ENCODE results near the gene CNTN4.

Gene CNTN4

GRCh38 chr3:2274526-2274925, 175.9 kb downstream of the CNTN4 start:
- no peak for DNase-seq

GRCh38 chr3:2283818-2284217, 185.2 kb downstream of the CNTN4 start:
- DNase-seq = no peak

GRCh38 chr3:2300938-2301337, 202.3 kb downstream of the CNTN4 start:
- no peak for DNase-seq

- no peak for DNase-seq
Observed at GRCh38 chr3:2301361-2301760, 202.7 kb downstream of the CNTN4 start.

GRCh38 chr3:2303566-2303965, 204.9 kb downstream of the CNTN4 start:
- DNase-seq = peak; percentile 49 to 68

GRCh38 chr3:2311022-2311421, 212.4 kb downstream of the CNTN4 start:
- DNase-seq = no peak

GRCh38 chr3:2317521-2317920, 218.9 kb downstream of the CNTN4 start:
- DNase-seq = no peak

- DNase-seq = no peak
Observed at GRCh38 chr3:2334921-2335320, 236.3 kb downstream of the CNTN4 start.

- DNase-seq = no peak
Observed at GRCh38 chr3:2343031-2343682, 244.5 kb downstream of the CNTN4 start.

GRCh38 chr3:2352134-2352762, 253.6 kb downstream of the CNTN4 start:
- DNase-seq = no peak

GRCh38 chr3:2354702-2355101, 256.0 kb downstream of the CNTN4 start:
- no peak for DNase-seq

- DNase-seq = no peak
Observed at GRCh38 chr3:2356298-2356950, 257.8 kb downstream of the CNTN4 start.

- no peak for DNase-seq
Observed at GRCh38 chr3:2360815-2361214, 262.1 kb downstream of the CNTN4 start.

- DNase-seq = no peak
Observed at GRCh38 chr3:2362122-2362521, 263.5 kb downstream of the CNTN4 start.

GRCh38 chr3:2363854-2364253, 265.2 kb downstream of the CNTN4 start:
- DNase-seq = no peak

- no peak for DNase-seq
Observed at GRCh38 chr3:2370317-2370716, 271.7 kb downstream of the CNTN4 start.

GRCh38 chr3:2372306-2372705, 273.6 kb downstream of the CNTN4 start:
- no peak for DNase-seq

GRCh38 chr3:2375376-2375775, 276.7 kb downstream of the CNTN4 start:
- DNase-seq = no peak

- no peak for DNase-seq
Observed at GRCh38 chr3:2377281-2377680, 278.6 kb downstream of the CNTN4 start.

- DNase-seq = no peak
Observed at GRCh38 chr3:2390926-2391532, 292.4 kb downstream of the CNTN4 start.

- DNase-seq = no peak
Observed at GRCh38 chr3:2391896-2392295, 293.2 kb downstream of the CNTN4 start.

- DNase-seq = no peak
Observed at GRCh38 chr3:2392981-2393380, 294.3 kb downstream of the CNTN4 start.

GRCh38 chr3:2415083-2415482, 316.4 kb downstream of the CNTN4 start:
- DNase-seq = no peak

- DNase-seq = no peak
Observed at GRCh38 chr3:2420919-2421318, 322.3 kb downstream of the CNTN4 start.

Measured in Kasumi-1 (cell line).